Stimulated activated CD4-positive, alpha-beta T cell treated with anti-CD3 and anti-CD28 coated beads, Interleukin-4, amount 100 ng/mL, for 48 hours (primary cell): ENCODE measurements around the gene ITGA3.

Experiments used
- DNase-seq, 2 donors: peaks; one replicate each; pipeline ENCODE4 v3.0.0-alpha.2; 2020; ENCODE audit warnings: low read depth in 2 of 2

ITGA3 gene

GRCh38 chr17:50070908-50071680, 15.2 kb downstream of the ITGA3 start:
- no peak for DNase-seq

GRCh38 chr17:50071692-50072091, 15.8 kb downstream of the ITGA3 start:
- DNase-seq, result no peak

- no peak for DNase-seq
Measured at GRCh38 chr17:50072130-50072529, 16.2 kb downstream of the ITGA3 start.

GRCh38 chr17:50072925-50073324, 17.0 kb downstream of the ITGA3 start:
- DNase-seq, result no peak

GRCh38 chr17:50074227-50074626, 18.3 kb downstream of the ITGA3 start:
- DNase-seq, result no peak

- no peak for DNase-seq
Measured at GRCh38 chr17:50075446-50076032, 19.6 kb downstream of the ITGA3 start.

- DNase-seq, result no peak
Measured at GRCh38 chr17:50076221-50076590, 20.3 kb downstream of the ITGA3 start.

GRCh38 chr17:50076591-50077235, 20.8 kb downstream of the ITGA3 start:
- DNase-seq, result no peak

GRCh38 chr17:50078430-50078829, 22.5 kb downstream of the ITGA3 start:
- DNase-seq, result no peak

- no peak for DNase-seq
Measured at GRCh38 chr17:50079334-50080095, 23.6 kb downstream of the ITGA3 start.

GRCh38 chr17:50080096-50080480, 24.2 kb downstream of the ITGA3 start:
- DNase-seq, result no peak

- DNase-seq, result no peak
Measured at GRCh38 chr17:50080827-50081226, 24.9 kb downstream of the ITGA3 start.

- no peak for DNase-seq
Measured at GRCh38 chr17:50081757-50082156, 25.8 kb downstream of the ITGA3 start.

GRCh38 chr17:50087246-50087911, 31.5 kb downstream of the ITGA3 start:
- peak; percentile 68 to 75 for DNase-seq

- no peak for DNase-seq
Measured at GRCh38 chr17:50087912-50088405, 32.0 kb downstream of the ITGA3 start.

- DNase-seq, result no peak
Measured at GRCh38 chr17:50088952-50089825, 33.3 kb downstream of the ITGA3 start.

GRCh38 chr17:50090071-50090470, 34.2 kb downstream of the ITGA3 start:
- DNase-seq, result no peak

GRCh38 chr17:50090971-50091917, 35.3 kb downstream of the ITGA3 start:
- no peak for DNase-seq

- no peak for DNase-seq
Measured at GRCh38 chr17:50091918-50092285, 36.0 kb downstream of the ITGA3 start.

- DNase-seq, result no peak
Measured at GRCh38 chr17:50093246-50093645, 37.3 kb downstream of the ITGA3 start.
